ENCODE data around the gene TP53TG3B.
"Not testable (repeated sequence)": the region's sequence is repeated elsewhere in the genome, so short reads cannot be mapped to it uniquely, and the experiment has no call there.

TP53TG3B gene, protein sequence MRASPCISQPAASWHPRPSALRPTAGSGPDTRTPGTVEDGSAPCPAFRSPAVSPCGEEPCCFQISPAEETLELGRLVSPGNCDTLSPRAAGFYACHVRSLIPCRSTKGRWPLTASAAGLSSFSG

GRCh38 chr16:33360541-33360940, at the start of gene TP53TG3B:
TP53TG3B (plus strand) TSS chr16:33360841; CDS start chr16:33360909, 68 bp downstream.
- not testable (repeated sequence) for H3K9me3 ChIP-seq (ENCODE audit: control insufficient read depth in 2 of 2, low read length in 2 of 2); H3K27me3 ChIP-seq (ENCODE audit: control insufficient read depth in 2 of 2, insufficient read depth in 2 of 2, low read length in 2 of 2)

DNA sequence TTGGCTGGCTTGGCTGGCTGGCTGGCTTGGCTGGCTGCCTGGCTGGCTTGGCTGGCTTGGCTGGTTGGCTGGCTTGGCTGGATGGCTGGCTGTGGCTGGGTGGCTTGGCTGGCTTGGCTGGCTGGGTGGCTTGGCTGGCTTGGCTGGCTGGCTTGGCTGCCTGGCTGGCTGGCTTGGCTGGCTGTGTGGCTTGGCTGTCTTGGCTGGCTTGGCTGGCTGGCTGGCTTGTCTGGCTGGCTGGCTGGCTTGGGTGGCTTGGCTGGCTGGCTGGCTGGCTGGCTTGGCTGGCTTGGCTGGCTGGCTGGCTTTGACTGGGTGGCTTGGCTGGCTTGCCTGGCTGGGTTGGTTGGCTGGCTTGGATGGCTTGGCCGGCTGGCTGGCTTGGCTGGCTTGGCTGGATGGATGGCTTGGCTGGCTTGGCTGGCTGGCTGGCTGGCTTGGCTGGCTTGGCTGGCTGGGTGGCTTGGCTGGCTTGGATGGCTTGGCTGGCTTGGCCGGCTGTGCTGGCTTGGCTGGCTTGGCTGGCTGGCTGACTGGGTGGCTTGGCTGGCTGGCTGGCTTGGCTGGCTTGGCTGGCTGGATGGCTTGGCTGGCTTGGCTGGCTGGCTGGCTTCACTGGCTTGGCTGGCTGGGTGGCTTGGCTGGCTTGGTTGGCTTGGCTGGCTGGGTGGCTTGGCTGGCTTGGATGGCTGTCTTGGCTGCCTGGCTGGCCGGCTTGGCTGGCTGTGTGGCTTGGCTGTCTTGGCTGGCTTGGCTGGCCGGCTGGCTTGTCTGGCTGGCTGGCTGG, 24.2 kb upstream of the TP53TG3B start:
- H3K9ac ChIP-seq (ENCODE audit: low read depth in 1 of 2, low read length in 2 of 2); H3K4me1 ChIP-seq (ENCODE audit: control insufficient read depth in 2 of 2, insufficient read depth in 2 of 2, low read length in 2 of 2); H3K27ac ChIP-seq (ENCODE audit: low read depth in 2 of 2, low read length in 2 of 2); H3K9me3 ChIP-seq (ENCODE audit: control insufficient read depth in 2 of 2, low read length in 2 of 2); H3K27me3 ChIP-seq (ENCODE audit: control insufficient read depth in 2 of 2, insufficient read depth in 2 of 2, low read length in 2 of 2); H3K4me3 ChIP-seq (ENCODE audit: low read length in 2 of 2); H3K36me3 ChIP-seq (ENCODE audit: control insufficient read depth in 2 of 2, insufficient read depth in 2 of 2, low read length in 2 of 2): not testable (repeated sequence)

More at GRCh38 chr16:33360541-33360940, at the start of gene TP53TG3B:
- H3K4me1 ChIP-seq (ENCODE audit: control insufficient read depth in 2 of 2, insufficient read depth in 2 of 2, low read length in 2 of 2); H3K36me3 ChIP-seq (ENCODE audit: control insufficient read depth in 2 of 2, insufficient read depth in 2 of 2, low read length in 2 of 2); H3K27ac ChIP-seq (ENCODE audit: low read depth in 2 of 2, low read length in 2 of 2); H3K9ac ChIP-seq (ENCODE audit: low read depth in 1 of 2, low read length in 2 of 2); H3K4me3 ChIP-seq (ENCODE audit: low read length in 2 of 2): not testable (repeated sequence)

GRCh38 chr16:33337627-33338542, 22.8 kb upstream of the TP53TG3B start:
- H3K9me3 ChIP-seq (ENCODE audit: control insufficient read depth in 2 of 2, low read length in 2 of 2); H3K36me3 ChIP-seq (ENCODE audit: control insufficient read depth in 2 of 2, insufficient read depth in 2 of 2, low read length in 2 of 2); H3K9ac ChIP-seq (ENCODE audit: low read depth in 1 of 2, low read length in 2 of 2); H3K27ac ChIP-seq (ENCODE audit: low read depth in 2 of 2, low read length in 2 of 2); H3K4me1 ChIP-seq (ENCODE audit: control insufficient read depth in 2 of 2, insufficient read depth in 2 of 2, low read length in 2 of 2); H3K27me3 ChIP-seq (ENCODE audit: control insufficient read depth in 2 of 2, insufficient read depth in 2 of 2, low read length in 2 of 2): not testable (repeated sequence)
- H3K4me3 ChIP-seq (ENCODE audit: low read length in 2 of 2), result peak overlapping the region in 1 of 2 donors; percentile 43

GRCh38 chr16:33338543-33338951, 22.1 kb upstream of the TP53TG3B start:
- not testable (repeated sequence) for H3K4me1 ChIP-seq (ENCODE audit: control insufficient read depth in 2 of 2, insufficient read depth in 2 of 2, low read length in 2 of 2); H3K4me3 ChIP-seq (ENCODE audit: low read length in 2 of 2); H3K27me3 ChIP-seq (ENCODE audit: control insufficient read depth in 2 of 2, insufficient read depth in 2 of 2, low read length in 2 of 2); H3K9me3 ChIP-seq (ENCODE audit: control insufficient read depth in 2 of 2, low read length in 2 of 2); H3K36me3 ChIP-seq (ENCODE audit: control insufficient read depth in 2 of 2, insufficient read depth in 2 of 2, low read length in 2 of 2); H3K27ac ChIP-seq (ENCODE audit: low read depth in 2 of 2, low read length in 2 of 2); H3K9ac ChIP-seq (ENCODE audit: low read depth in 1 of 2, low read length in 2 of 2)

DNA sequence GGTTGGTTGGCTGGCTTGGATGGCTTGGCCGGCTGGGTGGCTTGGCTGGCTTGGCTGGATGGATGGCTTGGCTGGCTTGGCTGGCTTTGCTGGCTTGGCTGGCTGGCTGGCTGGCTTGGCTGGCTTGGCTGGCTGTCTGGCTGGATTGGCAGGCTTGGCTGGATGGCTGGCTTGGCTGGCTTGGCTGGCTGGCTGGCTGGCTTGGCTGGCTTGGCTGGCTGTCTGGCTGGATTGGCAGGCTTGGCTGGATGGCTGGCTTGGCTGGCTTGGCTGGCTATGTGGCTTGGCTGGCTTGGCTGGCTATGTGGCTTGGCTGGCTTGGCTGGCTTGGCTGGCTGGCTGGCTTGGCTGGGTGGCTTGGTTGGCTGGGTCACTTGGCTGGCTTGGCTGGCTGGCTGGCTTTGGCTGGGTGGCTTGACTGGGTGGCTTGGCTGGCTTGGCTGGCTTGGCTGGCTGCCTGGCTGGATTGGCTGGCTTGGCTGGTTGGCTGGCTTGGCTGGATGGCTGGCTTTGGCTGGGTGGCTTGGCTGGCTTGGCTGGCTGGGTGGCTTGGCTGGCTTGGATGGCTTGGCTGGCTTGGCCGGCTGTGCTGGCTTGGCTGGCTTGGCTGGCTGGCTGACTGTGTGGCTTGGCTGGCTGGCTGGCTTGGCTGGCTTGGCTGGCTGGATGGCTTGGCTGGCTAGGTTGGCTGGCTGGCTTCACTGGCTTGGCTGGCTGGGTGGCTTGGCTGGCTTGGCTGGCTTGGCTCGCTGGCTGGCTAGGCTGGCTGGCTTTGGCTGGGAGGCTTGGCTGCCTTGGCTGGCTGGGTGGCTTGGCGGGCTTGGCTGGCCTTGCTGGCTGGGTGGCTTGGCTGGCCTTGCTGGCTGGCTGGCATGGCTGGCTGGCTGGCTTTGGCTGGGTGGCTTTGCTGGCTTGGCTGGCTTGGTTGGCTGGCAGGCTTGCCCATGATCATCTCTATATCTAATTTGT, 21.3 kb upstream of the TP53TG3B start:
- not testable (repeated sequence) for H3K4me3 ChIP-seq (ENCODE audit: low read length in 2 of 2); H3K27ac ChIP-seq (ENCODE audit: low read depth in 2 of 2, low read length in 2 of 2); H3K9ac ChIP-seq (ENCODE audit: low read depth in 1 of 2, low read length in 2 of 2); H3K4me1 ChIP-seq (ENCODE audit: control insufficient read depth in 2 of 2, insufficient read depth in 2 of 2, low read length in 2 of 2); H3K27me3 ChIP-seq (ENCODE audit: control insufficient read depth in 2 of 2, insufficient read depth in 2 of 2, low read length in 2 of 2); H3K9me3 ChIP-seq (ENCODE audit: control insufficient read depth in 2 of 2, low read length in 2 of 2); H3K36me3 ChIP-seq (ENCODE audit: control insufficient read depth in 2 of 2, insufficient read depth in 2 of 2, low read length in 2 of 2)

Measured in mucosa of rectum (tissue), 2 donors.